HEK293 (cell line): ENCODE results near the gene TBCCD1.
A peak's percentile ranks its signal among the peaks of the same experiment; 100 is the strongest.

Source experiments
- CTCF ChIA-PET: fragments of 350-600 bp; formaldehyde crosslinking; extraction: SDS; loops from one replicate; lab custom pipeline; 2021; ENCODE audit warnings: antibody characterized with exemption; lab: Yijun Ruan, JAX
- POLR2A ChIA-PET: fragments of 300-600 bp; formaldehyde crosslinking; extraction: SDS; loops from one replicate; lab custom pipeline; 2020; ENCODE audit warnings: antibody characterized with exemption, inconsistent platforms; lab: Yijun Ruan, JAX
- H3K27ac ChIP-seq: fragments of 200-500 bp; sonication (Bioruptor generic); 2 replicates; pipeline ENCODE4 v1.5.1; 2014; ENCODE audit warnings: low read depth, low read length, control low read depth, inconsistent platforms; ENCODE audit errors: extremely low read depth
- H3K36me3 ChIP-seq, 2 experiments: fragments of 200-500 bp in 1 of 2; sonication (Bioruptor generic) in 1 of 2; 1 replicate in 1 of 2; 2 replicates in 1 of 2; pipeline ENCODE4 v1.5.1; 2014 to 2017; ENCODE audit warnings: inconsistent platforms in 2 of 2, low read length in 2 of 2; ENCODE audit not compliant: control insufficient read depth in 2 of 2, insufficient read depth in 1 of 2
- H3K4me1 ChIP-seq: fragments of 200-500 bp; sonication (Bioruptor generic); 2 replicates; pipeline ENCODE4 v1.5.1; 2014; ENCODE audit warnings: mild to moderate bottlenecking, low read length, inconsistent platforms; ENCODE audit not compliant: control insufficient read depth, insufficient read depth
- H3K4me3 ChIP-seq: 2 replicates; pipeline ENCODE4 v1.5.1; 2011; ENCODE audit warnings: low read depth, mild to moderate bottlenecking, control low read depth, low read length, moderate library complexity
- H3K9me3 ChIP-seq: fragments of 200-500 bp; sonication (Bioruptor generic); 2 replicates; pipeline ENCODE4 v1.5.1; 2014; ENCODE audit warnings: low read depth, low read length, inconsistent platforms; ENCODE audit not compliant: control insufficient read depth, insufficient read depth
- AEBP2 ChIP-seq: fragments of 450-650 bp; formaldehyde crosslinking; IDR thresholded peaks from 2 replicates; pipeline ENCODE4 v1.5.1; 2016; ENCODE audit warnings: missing biosample characterization, missing genetic modification characterization, borderline replicate concordance
- HOXA7 ChIP-seq: sonication (generic); formaldehyde crosslinking; IDR thresholded peaks from 2 replicates; pipeline ENCODE4 v1.8.1; 2022; ENCODE audit warnings: missing genetic modification reagents, borderline replicate concordance
- KLF17 ChIP-seq: fragments of 450-650 bp; formaldehyde crosslinking; IDR thresholded peaks from 2 replicates; pipeline ENCODE4 v1.5.1; 2016; ENCODE audit warnings: missing biosample characterization, missing genetic modification characterization
- PRDM2 ChIP-seq: fragments of 450-650 bp; formaldehyde crosslinking; IDR thresholded peaks from 2 replicates; pipeline ENCODE4 v1.5.1; 2016; ENCODE audit warnings: missing biosample characterization, missing genetic modification characterization, borderline replicate concordance
- TCF7L2 ChIP-seq: IDR thresholded peaks from 2 replicates; pipeline ENCODE4 v1.6.1; 2011; ENCODE audit warnings: low read depth, mild to moderate bottlenecking, inconsistent platforms, low read length, moderate library complexity, borderline replicate concordance
- TRIM28 ChIP-seq: IDR thresholded peaks from 2 replicates; pipeline ENCODE4 v1.6.1; 2011; ENCODE audit warnings: low read length, control low read depth, borderline replicate concordance
- ZBTB10 ChIP-seq: fragments of 450-650 bp; formaldehyde crosslinking; IDR thresholded peaks from 2 replicates; pipeline ENCODE4 v1.5.1; 2016; ENCODE audit warnings: missing biosample characterization, missing genetic modification characterization
- ZBTB26 ChIP-seq: fragments of 450-650 bp; formaldehyde crosslinking; optimal IDR thresholded peaks from 2 replicates; pipeline ENCODE3; 2016; ENCODE audit warnings: missing biosample characterization, mild to moderate bottlenecking, missing genetic modification characterization
- ZFHX2 ChIP-seq: fragments of 450-650 bp; formaldehyde crosslinking; conservative IDR thresholded peaks from 2 replicates; pipeline ENCODE4 v1.5.1; 2016; ENCODE audit warnings: missing biosample characterization, missing genetic modification characterization
- ZNF18 ChIP-seq: fragments of 450-650 bp; formaldehyde crosslinking; IDR thresholded peaks from 2 replicates; pipeline ENCODE4 v1.5.1; 2016; ENCODE audit warnings: missing biosample characterization, missing genetic modification characterization
- ZNF280D ChIP-seq: fragments of 450-650 bp; formaldehyde crosslinking; IDR thresholded peaks from 2 replicates; pipeline ENCODE4 v1.5.1; 2016; ENCODE audit warnings: missing biosample characterization, missing genetic modification characterization
- ZNF391 ChIP-seq: fragments of 450-650 bp; formaldehyde crosslinking; IDR thresholded peaks from 2 replicates; pipeline ENCODE4 v1.5.1; 2016; ENCODE audit warnings: low read depth, missing biosample characterization, missing genetic modification characterization, borderline replicate concordance
- ZNF510 ChIP-seq: fragments of 450-650 bp; formaldehyde crosslinking; IDR thresholded peaks from 2 replicates; pipeline ENCODE4 v1.5.1; 2018; ENCODE audit warnings: mild to moderate bottlenecking, missing genetic modification characterization, missing biosample characterization; ENCODE audit not compliant: insufficient replicate concordance
- ZNF776 ChIP-seq: fragments of 450-650 bp; formaldehyde crosslinking; IDR thresholded peaks from 2 replicates; pipeline ENCODE4 v1.5.0; 2017; ENCODE audit warnings: missing biosample characterization, missing genetic modification characterization, borderline replicate concordance
- ZNF785 ChIP-seq: fragments of 450-650 bp; formaldehyde crosslinking; IDR thresholded peaks from 2 replicates; pipeline ENCODE4 v1.5.1; 2016; ENCODE audit warnings: missing biosample characterization, missing genetic modification characterization
- ZNF791 ChIP-seq: fragments of 450-650 bp; formaldehyde crosslinking; IDR thresholded peaks from 2 replicates; pipeline ENCODE4 v1.5.1; 2016; ENCODE audit warnings: missing biosample characterization, missing genetic modification characterization
- ZSCAN23 ChIP-seq: fragments of 450-650 bp; formaldehyde crosslinking; IDR thresholded peaks from 2 replicates; pipeline ENCODE4 v1.5.1; 2016; ENCODE audit warnings: missing biosample characterization, missing genetic modification characterization

The TBCCD1 gene

GRCh38 chr3:186567072-186567921, at the start of gene TBCCD1:
TBCCD1 (minus strand) TSS chr3:186567339; CDS start chr3:186564329, 3,010 bp downstream.
- Histone ChIP-seq H3K36me3 (peaks cover 0 to 20% of the 10 kb centered on the region in 2 experiments; a peak in 1 of 3 replicates), H3K4me3 (peak within 1 kb of the TSS; percentile 71), H3K9me3 (no peaks in the 10 kb centered on the region), H3K4me1 (no peaks in the 10 kb centered on the region), H3K27ac (peak within 1 kb of the TSS; percentile 68; the same call in 1 of the 2 replicates)
- ChIA-PET CTCF (interaction anchor here (0.7 to 3.0 kb wide), 3 partner anchors 26 to 50 kb away, joined by 3 to 9 read pairs (median 5); no protein-coding TSS in a partner anchor), POLR2A (interaction anchor here (1.2 to 1.4 kb wide), 2 partner anchors 30 to 49 kb away, joined by 3 read pairs; no protein-coding TSS in a partner anchor)
- TF ChIP-seq ZNF18 (tag by site-specific recombination) (no peak), AEBP2 (tag by site-specific recombination) (no peak), ZNF785 (tag by site-specific recombination) (no peak), HOXA7 (CRISPR knock-in tag) (no peak), TCF7L2 (no peak), ZBTB26 (tag by site-specific recombination) (peak; percentile 75), PRDM2 (tag by site-specific recombination) (no peak), ZNF776 (tag by site-specific recombination) (no peak), ZSCAN23 (tag by site-specific recombination) (no peak), ZFHX2 (tag by site-specific recombination) (peak; percentile 75), ZNF510 (tag by site-specific recombination) (no peak), ZNF791 (tag by site-specific recombination) (no peak), ZNF391 (no peak), ZNF280D (no peak), TRIM28 (peak; percentile 18; the same call in 1 of the 2 replicates), KLF17 (tag by site-specific recombination) (no peak), ZBTB10 (no peak)
